ENCODE data around the gene RASSF7.

DNA sequence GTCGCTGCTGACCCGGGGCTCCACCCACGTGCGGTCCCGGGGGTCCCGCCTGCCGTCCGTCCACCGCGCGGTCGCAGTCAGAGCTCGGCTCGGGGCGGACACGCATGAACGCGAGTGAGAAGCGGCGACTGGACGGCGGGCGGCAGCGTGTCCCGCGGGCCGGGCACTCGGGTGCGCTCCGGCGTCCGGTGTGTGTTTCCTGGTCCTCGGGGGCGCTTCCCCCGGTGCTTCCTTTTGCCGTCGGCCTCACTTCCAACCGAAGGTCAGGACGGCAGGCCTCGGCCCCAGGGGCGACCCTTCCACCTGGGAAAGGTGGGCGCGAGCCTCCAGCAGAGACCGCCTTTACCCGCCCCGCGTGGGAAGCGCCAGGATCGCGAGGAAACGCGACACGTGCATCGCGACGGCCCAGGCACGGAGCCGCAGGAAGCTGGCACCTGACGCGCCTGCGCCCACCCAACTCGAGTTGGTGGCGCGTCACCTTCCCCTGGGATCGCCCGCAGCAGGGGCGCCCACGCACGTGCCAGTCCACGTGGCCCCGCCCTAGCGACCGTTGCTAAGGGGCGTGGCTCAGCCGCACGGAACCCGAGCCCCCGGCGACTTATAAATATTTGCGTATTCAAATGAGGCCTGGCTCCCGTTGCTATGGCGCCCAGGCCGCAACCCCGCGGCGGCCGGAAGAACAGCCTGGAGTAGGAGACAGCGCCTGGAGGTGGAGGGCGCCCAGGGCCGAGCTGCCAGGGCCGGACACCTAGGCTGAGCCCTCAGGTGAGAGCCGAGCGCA lies 23.7 kb upstream of the RASSF7 start, which contains the start of gene LRRC56:
- TF ChIP-seq, protein P1, sequence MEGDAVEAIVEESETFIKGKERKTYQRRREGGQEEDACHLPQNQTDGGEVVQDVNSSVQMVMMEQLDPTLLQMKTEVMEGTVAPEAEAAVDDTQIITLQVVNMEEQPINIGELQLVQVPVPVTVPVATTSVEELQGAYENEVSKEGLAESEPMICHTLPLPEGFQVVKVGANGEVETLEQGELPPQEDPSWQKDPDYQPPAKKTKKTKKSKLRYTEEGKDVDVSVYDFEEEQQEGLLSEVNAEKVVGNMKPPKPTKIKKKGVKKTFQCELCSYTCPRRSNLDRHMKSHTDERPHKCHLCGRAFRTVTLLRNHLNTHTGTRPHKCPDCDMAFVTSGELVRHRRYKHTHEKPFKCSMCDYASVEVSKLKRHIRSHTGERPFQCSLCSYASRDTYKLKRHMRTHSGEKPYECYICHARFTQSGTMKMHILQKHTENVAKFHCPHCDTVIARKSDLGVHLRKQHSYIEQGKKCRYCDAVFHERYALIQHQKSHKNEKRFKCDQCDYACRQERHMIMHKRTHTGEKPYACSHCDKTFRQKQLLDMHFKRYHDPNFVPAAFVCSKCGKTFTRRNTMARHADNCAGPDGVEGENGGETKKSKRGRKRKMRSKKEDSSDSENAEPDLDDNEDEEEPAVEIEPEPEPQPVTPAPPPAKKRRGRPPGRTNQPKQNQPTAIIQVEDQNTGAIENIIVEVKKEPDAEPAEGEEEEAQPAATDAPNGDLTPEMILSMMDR (IDR thresholded peaks at IDR 0.05; ENCODE audit: low read length), result no peak
- no peak for TF ChIP-seq EZH2 (IDR thresholded peaks at IDR 0.05; ENCODE audit: borderline replicate concordance, low read length)
